Measurements from ENCODE around the gene DACH1. TPM values are rescaled to one million over a fixed set of nuclear protein-coding genes. Genes with fewer than 3 reads are reported as not detected.
A peak's percentile ranks its signal among the peaks of the same experiment; 100 is the strongest.

Gene DACH1
- total RNA-seq, 1 donor from 2014 or later: 37.1 TPM

DNA sequence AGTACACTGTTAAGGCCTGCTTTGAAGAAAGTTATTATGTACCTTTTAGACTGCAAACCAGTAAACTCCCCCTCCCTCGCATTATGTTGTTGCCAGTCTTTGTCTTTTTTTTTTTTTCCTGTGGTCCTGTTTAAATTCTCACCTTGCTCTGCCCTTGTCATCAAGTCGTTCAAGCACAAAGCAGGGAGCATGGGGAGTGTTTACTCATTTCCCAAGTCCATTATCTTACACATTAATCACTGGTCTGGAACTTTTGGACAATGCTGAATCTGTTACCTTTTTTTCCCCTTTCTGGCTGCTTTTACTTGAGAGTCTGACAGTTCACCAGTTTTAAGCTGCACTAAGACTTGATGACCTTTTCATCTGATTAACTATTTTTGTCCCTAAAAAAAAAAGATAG, 108.2 kb downstream of the DACH1 start:
- no peaks in the 10 kb centered on the region for H3K27me3 Mint-ChIP-seq
- H3K9me3 Mint-ChIP-seq (ENCODE audit: low read depth): no peaks in the 10 kb centered on the region
- TF ChIP-seq, protein P1, sequence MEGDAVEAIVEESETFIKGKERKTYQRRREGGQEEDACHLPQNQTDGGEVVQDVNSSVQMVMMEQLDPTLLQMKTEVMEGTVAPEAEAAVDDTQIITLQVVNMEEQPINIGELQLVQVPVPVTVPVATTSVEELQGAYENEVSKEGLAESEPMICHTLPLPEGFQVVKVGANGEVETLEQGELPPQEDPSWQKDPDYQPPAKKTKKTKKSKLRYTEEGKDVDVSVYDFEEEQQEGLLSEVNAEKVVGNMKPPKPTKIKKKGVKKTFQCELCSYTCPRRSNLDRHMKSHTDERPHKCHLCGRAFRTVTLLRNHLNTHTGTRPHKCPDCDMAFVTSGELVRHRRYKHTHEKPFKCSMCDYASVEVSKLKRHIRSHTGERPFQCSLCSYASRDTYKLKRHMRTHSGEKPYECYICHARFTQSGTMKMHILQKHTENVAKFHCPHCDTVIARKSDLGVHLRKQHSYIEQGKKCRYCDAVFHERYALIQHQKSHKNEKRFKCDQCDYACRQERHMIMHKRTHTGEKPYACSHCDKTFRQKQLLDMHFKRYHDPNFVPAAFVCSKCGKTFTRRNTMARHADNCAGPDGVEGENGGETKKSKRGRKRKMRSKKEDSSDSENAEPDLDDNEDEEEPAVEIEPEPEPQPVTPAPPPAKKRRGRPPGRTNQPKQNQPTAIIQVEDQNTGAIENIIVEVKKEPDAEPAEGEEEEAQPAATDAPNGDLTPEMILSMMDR (IDR thresholded peaks at IDR 0.05; ENCODE audit: unreplicated experiment): no peak
- no peaks in the 10 kb centered on the region for H3K36me3 Mint-ChIP-seq (ENCODE audit: insufficient read depth)
- peak overlapping the region; percentile 19 for H3K4me3 Mint-ChIP-seq (ENCODE audit: low read depth)
- peaks cover 39% of the 10 kb centered on the region for H3K4me1 Mint-ChIP-seq (ENCODE audit: low read depth)
- H3K27ac Mint-ChIP-seq: peak overlapping the region; percentile 79
- no peak for DNase-seq (ENCODE audit: low spot score, unreplicated experiment)

DNA sequence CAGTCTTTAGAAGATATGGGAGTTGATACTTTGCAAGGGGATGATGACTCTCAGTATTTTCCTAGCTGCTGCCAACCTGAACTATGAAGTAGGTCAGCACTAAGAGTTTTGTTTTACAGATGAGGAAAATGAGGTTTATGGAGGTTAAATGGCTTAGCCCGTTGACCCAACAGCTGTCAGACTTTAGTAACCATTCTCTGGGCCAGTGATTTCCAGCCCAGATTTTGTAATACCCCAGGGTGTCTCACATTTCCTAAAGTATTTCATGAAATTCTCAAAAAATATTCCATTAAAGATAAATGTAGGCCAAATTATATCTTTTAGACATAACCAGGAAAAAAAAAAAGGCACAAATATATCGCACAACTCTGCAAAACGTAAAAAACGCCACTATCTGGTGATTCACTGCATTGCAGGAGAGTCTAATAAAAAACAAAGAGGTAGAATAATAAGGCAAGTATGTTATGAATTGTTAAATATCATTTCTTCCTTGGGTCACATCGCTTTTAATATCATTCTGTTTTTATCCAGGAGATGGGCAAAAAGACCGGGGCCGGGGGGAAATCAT, 112.5 kb downstream of the DACH1 start:
- H3K4me1 Mint-ChIP-seq (ENCODE audit: low read depth): peaks cover 51% of the 10 kb centered on the region
- no peaks in the 10 kb centered on the region for H3K36me3 Mint-ChIP-seq (ENCODE audit: insufficient read depth)
- H3K27ac Mint-ChIP-seq: no peak overlapping the region
- TF ChIP-seq, protein P1 (IDR thresholded peaks at IDR 0.05; ENCODE audit: unreplicated experiment): peak; percentile 13
- DNase-seq (ENCODE audit: low spot score, unreplicated experiment): no peak
- H3K9me3 Mint-ChIP-seq (ENCODE audit: low read depth): no peaks in the 10 kb centered on the region
- no peaks in the 10 kb centered on the region for H3K27me3 Mint-ChIP-seq
- H3K4me3 Mint-ChIP-seq (ENCODE audit: low read depth): no peak overlapping the region

DNA sequence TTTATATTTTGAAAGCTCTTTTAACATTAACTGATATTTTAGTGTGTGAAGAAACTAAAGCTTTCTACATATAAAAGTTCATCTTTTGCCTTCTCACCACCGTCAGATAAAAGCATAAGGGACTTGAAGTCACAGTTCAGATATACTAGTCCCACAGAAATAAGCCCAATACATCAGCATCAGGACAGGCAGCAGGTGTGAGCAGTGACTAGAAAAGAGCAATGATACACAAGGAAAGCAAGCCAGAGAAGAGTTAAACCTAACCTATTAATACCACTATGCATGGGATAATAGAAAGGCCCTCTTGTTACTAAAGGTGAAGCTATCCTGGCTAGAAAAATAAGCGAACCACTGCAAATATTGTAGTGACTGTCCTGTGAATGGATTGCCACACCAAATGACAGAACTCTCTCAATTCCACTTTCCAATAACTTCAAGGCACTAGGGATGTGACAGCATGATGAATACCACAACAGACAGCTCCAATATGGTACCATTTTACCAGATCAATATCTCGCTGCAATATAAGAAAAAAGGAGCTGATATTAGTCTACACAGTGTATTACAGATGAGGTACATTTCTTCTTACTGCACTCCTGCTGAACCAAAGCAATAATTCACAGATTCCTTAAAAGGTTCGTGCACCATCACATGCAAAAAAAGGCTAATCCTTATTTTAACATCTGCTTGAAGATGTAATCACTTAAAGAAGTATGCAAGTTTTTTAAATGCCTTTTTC, 114.1 kb downstream of the DACH1 start:
- TF ChIP-seq, protein P1 (IDR thresholded peaks at IDR 0.05; ENCODE audit: unreplicated experiment): no peak
- Mint-ChIP-seq H3K4me1 (ENCODE audit: low read depth) (peaks cover 41% of the 10 kb centered on the region), H3K36me3 (ENCODE audit: insufficient read depth) (no peaks in the 10 kb centered on the region), H3K27me3 (no peaks in the 10 kb centered on the region), H3K27ac (peak overlapping the region; percentile 57), H3K9me3 (ENCODE audit: low read depth) (no peaks in the 10 kb centered on the region), H3K4me3 (ENCODE audit: low read depth) (no peak overlapping the region)
- no peak for DNase-seq (ENCODE audit: low spot score, unreplicated experiment)

DNA sequence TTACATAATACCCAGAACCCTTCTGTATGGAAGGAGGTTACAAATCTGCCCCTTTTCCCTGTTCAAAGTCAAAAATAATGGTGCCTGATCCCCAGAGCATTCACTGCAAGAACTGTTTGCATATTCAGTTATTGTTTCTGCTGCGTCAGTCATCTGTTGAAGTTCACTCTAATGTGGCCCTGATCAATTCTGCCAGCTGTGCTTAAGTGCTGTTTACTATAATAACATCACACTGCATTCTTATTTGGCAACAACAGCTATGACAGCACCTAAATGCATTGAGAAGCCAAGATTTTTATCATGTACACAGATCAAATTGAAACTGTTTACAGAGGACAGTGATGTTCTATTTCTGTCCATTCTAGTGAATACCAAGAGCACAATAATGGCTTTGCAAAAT, 115.9 kb downstream of the DACH1 start:
- peak overlapping the region; percentile 69 for H3K27ac Mint-ChIP-seq
- H3K4me1 Mint-ChIP-seq (ENCODE audit: low read depth): peaks cover 45% of the 10 kb centered on the region
- no peaks in the 10 kb centered on the region for H3K27me3 Mint-ChIP-seq
- peaks cover 2% of the 10 kb centered on the region for H3K36me3 Mint-ChIP-seq (ENCODE audit: insufficient read depth)
- DNase-seq (ENCODE audit: low spot score, unreplicated experiment): no peak
- TF ChIP-seq, protein P1 (IDR thresholded peaks at IDR 0.05; ENCODE audit: unreplicated experiment): no peak
- H3K4me3 Mint-ChIP-seq (ENCODE audit: low read depth): peak overlapping the region; percentile 1
- no peaks in the 10 kb centered on the region for H3K9me3 Mint-ChIP-seq (ENCODE audit: low read depth)

DNA sequence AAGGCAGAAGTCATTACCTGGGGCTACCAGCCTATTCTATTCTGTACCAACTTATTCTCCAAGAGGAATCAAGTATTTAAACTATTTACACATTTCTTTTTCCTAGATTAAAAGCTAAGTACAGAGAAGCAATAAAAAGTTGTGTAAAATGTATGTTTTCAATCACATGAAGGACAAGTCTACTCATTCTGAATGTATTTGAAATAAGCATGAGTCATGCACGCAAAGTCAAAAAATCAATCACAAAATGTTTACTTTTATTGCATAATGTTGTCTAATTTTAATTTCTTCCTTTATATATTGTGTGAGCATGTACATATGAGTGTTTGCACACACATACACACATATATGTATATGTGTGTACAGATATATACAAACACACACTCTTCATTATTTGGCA, 136.7 kb downstream of the DACH1 start:
- TF ChIP-seq, protein P1 (IDR thresholded peaks at IDR 0.05; ENCODE audit: unreplicated experiment): no peak
- H3K9me3 Mint-ChIP-seq (ENCODE audit: low read depth): peaks cover 9% of the 10 kb centered on the region
- no peaks in the 10 kb centered on the region for H3K27me3 Mint-ChIP-seq
- H3K4me1 Mint-ChIP-seq (ENCODE audit: low read depth): peaks cover 14% of the 10 kb centered on the region
- peaks cover 10% of the 10 kb centered on the region for H3K36me3 Mint-ChIP-seq (ENCODE audit: insufficient read depth)
- no peak for DNase-seq (ENCODE audit: low spot score, unreplicated experiment)
- H3K4me3 Mint-ChIP-seq (ENCODE audit: low read depth): no peak overlapping the region
- no peak overlapping the region for H3K27ac Mint-ChIP-seq

All from progenitor cell of endocrine pancreas (in vitro differentiated cells).